Osteoblast (primary cell): ENCODE results near the gene TSPAN4. TPM values are rescaled to one million over a fixed set of nuclear protein-coding genes. Genes with fewer than 3 reads are reported as not detected.

ENCODE experiments used
- DNase-seq: peaks from one replicate; pipeline ENCODE4 v3.0.0; 2011; ENCODE audit warnings: low spot score, mixed read lengths; ENCODE audit not compliant: insufficient read length; ENCODE audit errors: missing footprints
- H2AFZ ChIP-seq: 2 replicates; pipeline ENCODE4 v1.6.0; 2011; ENCODE audit warnings: mild to moderate bottlenecking, low read length
- H3K27ac ChIP-seq: 2 replicates; pipeline ENCODE4 v1.5.1; 2011; ENCODE audit warnings: mild to moderate bottlenecking, low read depth, low read length, moderate library complexity
- H3K27me3 ChIP-seq: 2 replicates; pipeline ENCODE4 v1.6.0; 2012; ENCODE audit warnings: mild to moderate bottlenecking, control low read depth, inconsistent platforms, low read length, moderate library complexity; ENCODE audit not compliant: insufficient read depth
- H3K36me3 ChIP-seq: 2 replicates; pipeline ENCODE4 v1.5.1; 2011; ENCODE audit warnings: mild to moderate bottlenecking, low read length, control low read depth, moderate library complexity; ENCODE audit not compliant: insufficient read depth
- H3K4me1 ChIP-seq: 2 replicates; pipeline ENCODE4 v1.5.1; 2011; ENCODE audit warnings: mild to moderate bottlenecking, low read length, control low read depth, moderate library complexity; ENCODE audit not compliant: insufficient read depth
- H3K4me2 ChIP-seq: 2 replicates; pipeline ENCODE4 v1.6.0; 2011; ENCODE audit warnings: mild to moderate bottlenecking, low read length; ENCODE audit not compliant: insufficient read depth
- H3K4me3 ChIP-seq: fragments of 200-600 bp; sonication (generic); 3 replicates; pipeline ENCODE4 v1.5.1; 2012; ENCODE audit warnings: mild to moderate bottlenecking, low read length, inconsistent platforms; ENCODE audit not compliant: insufficient read depth
- H3K79me2 ChIP-seq: 2 replicates; pipeline ENCODE4 v1.6.0; 2012; ENCODE audit warnings: mild to moderate bottlenecking, low read length, control low read depth, inconsistent platforms; ENCODE audit not compliant: insufficient read depth
- H3K9me3 ChIP-seq: 2 replicates; pipeline ENCODE4 v1.5.1; 2011; ENCODE audit warnings: low read depth, low read length, control low read depth
- H4K20me1 ChIP-seq: 2 replicates; pipeline ENCODE4 v1.6.0; 2012; ENCODE audit warnings: mild to moderate bottlenecking, low read length, control low read depth; ENCODE audit not compliant: insufficient read depth
- total RNA-seq: library from RNA; depleted of rRNA; stranded (reverse); fragments of >200 nt; gene quantifications from 2 replicates; pipeline ENCODE4 v1.2.3, GENCODE V29; 2012
- TF ChIP-seq, protein P1 (sequence below): IDR thresholded peaks from 2 replicates; pipeline ENCODE4 v1.5.1; 2011; ENCODE audit warnings: mild to moderate bottlenecking, low read depth, low read length, moderate library complexity; ENCODE audit errors: extremely low read depth

The TSPAN4 gene
- total RNA-seq, 1 donor: 168 TPM

DNA sequence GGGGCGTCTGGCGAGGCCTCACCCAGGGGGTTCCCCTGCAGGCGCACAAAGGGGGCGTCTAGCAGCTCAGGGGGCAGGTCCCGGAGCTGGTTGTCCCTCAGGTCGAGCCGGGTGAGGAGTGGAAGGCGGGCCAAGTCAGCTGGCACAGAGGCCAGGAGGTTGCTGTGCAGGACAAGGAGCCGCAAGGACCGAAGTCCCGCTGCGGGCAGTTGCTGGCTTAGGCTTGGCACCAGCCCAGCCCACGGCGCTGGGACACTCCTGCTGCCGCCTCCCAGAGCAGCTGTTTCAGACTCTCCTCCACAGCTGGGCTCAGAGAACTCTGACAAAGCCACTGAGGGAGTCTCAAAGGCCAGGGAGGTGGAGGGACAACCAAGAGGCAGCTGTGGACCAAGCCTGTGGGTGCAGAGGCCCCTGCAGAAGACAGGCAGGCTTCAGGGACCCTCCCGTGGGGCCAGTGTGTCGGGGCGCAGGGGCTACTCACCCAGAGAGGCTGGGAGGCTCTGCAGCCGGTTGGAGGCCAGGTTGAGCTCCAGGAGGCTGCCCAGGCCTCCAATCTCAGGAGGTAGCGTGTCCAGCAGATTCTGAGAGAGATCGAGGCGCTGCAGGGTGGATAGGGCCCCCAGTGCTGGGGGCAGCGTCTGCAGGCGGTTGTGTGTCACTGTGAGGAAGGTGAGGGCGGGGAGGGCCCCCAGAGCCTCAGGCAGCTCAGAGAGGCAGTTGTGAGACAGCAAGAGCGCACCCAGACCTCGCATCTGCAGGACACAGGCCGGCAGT lies 39.8 kb upstream of the TSPAN4 start:
- Histone ChIP-seq H3K9me3 (no peaks in the 10 kb centered on the region), H3K4me2 (no peak overlapping the region), H3K4me1 (peaks cover 17% of the 10 kb centered on the region), H3K4me3 (no peak overlapping the region), H3K79me2 (peaks cover 14% of the 10 kb centered on the region), H2AFZ (no peak overlapping the region), H3K36me3 (peaks cover 23% of the 10 kb centered on the region), H3K27ac (no peak overlapping the region), H3K27me3 (no peaks in the 10 kb centered on the region), H4K20me1 (no peaks in the 10 kb centered on the region)
- TF ChIP-seq, protein P1, sequence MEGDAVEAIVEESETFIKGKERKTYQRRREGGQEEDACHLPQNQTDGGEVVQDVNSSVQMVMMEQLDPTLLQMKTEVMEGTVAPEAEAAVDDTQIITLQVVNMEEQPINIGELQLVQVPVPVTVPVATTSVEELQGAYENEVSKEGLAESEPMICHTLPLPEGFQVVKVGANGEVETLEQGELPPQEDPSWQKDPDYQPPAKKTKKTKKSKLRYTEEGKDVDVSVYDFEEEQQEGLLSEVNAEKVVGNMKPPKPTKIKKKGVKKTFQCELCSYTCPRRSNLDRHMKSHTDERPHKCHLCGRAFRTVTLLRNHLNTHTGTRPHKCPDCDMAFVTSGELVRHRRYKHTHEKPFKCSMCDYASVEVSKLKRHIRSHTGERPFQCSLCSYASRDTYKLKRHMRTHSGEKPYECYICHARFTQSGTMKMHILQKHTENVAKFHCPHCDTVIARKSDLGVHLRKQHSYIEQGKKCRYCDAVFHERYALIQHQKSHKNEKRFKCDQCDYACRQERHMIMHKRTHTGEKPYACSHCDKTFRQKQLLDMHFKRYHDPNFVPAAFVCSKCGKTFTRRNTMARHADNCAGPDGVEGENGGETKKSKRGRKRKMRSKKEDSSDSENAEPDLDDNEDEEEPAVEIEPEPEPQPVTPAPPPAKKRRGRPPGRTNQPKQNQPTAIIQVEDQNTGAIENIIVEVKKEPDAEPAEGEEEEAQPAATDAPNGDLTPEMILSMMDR: no peak
- no peak for DNase-seq

DNA sequence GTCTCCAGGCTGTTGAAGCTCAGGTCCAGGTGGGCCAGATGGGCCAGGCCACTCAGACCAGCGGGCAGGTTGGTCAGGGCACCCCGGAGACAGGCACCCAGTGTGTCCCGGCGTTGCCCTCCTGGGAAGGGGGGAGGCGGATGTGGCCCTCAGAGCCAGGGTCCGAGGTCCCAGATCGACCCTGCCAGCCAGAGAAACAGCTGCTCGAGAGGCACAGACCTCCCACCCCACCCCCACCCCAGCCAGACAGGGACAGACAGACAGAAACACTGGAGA lies 39.2 kb upstream of the TSPAN4 start:
- DNase-seq: no peak
- Histone ChIP-seq H3K4me2 (peak overlapping the region; percentile 87), H3K9me3 (no peaks in the 10 kb centered on the region), H3K27me3 (no peaks in the 10 kb centered on the region), H3K36me3 (peaks cover 23% of the 10 kb centered on the region), H3K27ac (no peak overlapping the region), H3K79me2 (peaks cover 16% of the 10 kb centered on the region), H3K4me1 (peaks cover 19% of the 10 kb centered on the region), H4K20me1 (no peaks in the 10 kb centered on the region), H2AFZ (no peak overlapping the region), H3K4me3 (peak overlapping the region; percentile 74)
- TF ChIP-seq, protein P1: no peak

DNA sequence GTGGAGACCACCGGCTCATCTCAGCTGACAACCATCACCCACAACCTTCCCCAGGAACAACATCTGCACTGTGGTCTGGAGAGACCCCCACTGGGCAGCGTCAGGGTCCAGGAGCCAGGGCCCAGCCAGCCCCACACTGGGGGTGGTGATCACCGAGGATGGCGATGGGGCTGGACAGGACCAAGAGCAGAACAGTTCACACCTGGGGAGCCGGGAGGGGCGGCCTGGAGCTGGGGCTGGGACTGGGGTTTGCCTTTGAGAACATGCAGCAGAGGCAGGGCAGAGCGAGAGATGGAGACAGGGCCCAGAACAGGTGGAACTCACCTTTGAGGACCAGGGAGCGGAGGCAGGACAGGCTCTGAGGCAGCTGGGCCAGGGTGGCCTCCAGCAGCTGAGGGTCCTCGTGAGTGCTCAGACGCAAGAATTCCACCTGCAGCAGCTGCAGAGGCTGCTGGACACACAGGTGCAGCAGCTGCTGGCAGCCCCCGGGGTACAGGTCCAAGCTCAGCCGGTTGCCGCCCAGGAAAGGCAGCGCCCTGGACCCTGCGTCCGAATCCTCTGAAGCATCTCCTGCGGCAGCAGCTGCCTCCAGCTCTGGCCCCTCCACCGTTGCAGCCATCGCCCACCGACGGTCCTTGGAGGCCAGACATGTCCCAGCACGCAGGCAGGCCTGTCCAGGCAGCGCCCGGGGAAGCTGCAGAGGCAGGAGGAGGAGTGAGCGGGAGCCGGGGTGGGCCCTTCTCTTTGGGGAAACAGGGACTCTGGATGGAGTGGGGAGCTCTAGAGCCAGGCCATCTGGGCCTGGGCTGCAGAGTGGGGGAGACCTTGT lies 38.7 kb upstream of the TSPAN4 start:
- Histone ChIP-seq H3K79me2 (peaks cover 22% of the 10 kb centered on the region), H3K9me3 (no peaks in the 10 kb centered on the region), H3K4me1 (peaks cover 23% of the 10 kb centered on the region), H4K20me1 (no peaks in the 10 kb centered on the region), H3K4me2 (peak overlapping the region; percentile 87), H2AFZ (peak overlapping the region; percentile 31), H3K4me3 (peak overlapping the region; percentile 74), H3K27me3 (no peaks in the 10 kb centered on the region), H3K36me3 (peaks cover 23% of the 10 kb centered on the region), H3K27ac (no peak overlapping the region)
- TF ChIP-seq, protein P1: no peak
- DNase-seq: peak; percentile 97

DNA sequence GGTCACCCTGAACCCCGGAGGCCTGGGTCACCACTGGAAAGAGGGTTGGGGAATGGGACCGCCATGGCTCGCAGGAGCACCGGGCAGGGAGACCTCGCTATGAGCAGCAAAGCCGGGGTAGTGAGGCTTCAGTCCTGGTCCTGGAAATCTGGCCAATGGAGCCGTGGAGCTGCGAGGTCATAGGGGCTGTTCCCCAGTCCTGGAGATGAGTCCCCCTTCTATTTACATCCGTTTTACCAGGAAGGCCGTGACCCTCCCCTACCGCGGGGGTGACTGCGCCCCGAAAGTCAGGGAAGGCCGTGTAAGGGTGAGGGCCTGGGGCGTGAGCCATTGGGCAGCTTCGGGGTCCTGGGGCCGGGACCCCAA lies 38.1 kb upstream of the TSPAN4 start:
- Histone ChIP-seq H3K4me3 (peak overlapping the region; percentile 74), H3K36me3 (peaks cover 21% of the 10 kb centered on the region), H3K4me2 (peak overlapping the region; percentile 87), H3K9me3 (no peaks in the 10 kb centered on the region), H4K20me1 (no peaks in the 10 kb centered on the region), H2AFZ (peak overlapping the region; percentile 31), H3K79me2 (peaks cover 22% of the 10 kb centered on the region), H3K27me3 (no peaks in the 10 kb centered on the region), H3K27ac (no peak overlapping the region), H3K4me1 (peaks cover 23% of the 10 kb centered on the region)
- TF ChIP-seq, protein P1: no peak
- no peak for DNase-seq
